Measurements from ENCODE around the gene FAM200C. TPM values are rescaled to one million over a fixed set of nuclear protein-coding genes. Genes with fewer than 3 reads are reported as not detected.
A peak's percentile ranks its signal among the peaks of the same experiment; 100 is the strongest.

Gene FAM200C
- total and polyA plus RNA-seq, 2 of the 13 experiments (the other 11 are each of a cell fraction or from before 2014, with no cell fraction given), result 3.2 to 4.7 TPM

- TF ChIP-seq ZNF354B (CRISPR knock-in tag; IDR thresholded peaks at IDR 0.05) (no peak), ZNF766 (CRISPR knock-in tag; IDR thresholded peaks at IDR 0.05; ENCODE audit: borderline replicate concordance) (no peak), ZNF616 (CRISPR knock-in tag; IDR thresholded peaks at IDR 0.05; ENCODE audit: low read depth) (no peak), TSC22D2 (CRISPR knock-in tag; IDR thresholded peaks at IDR 0.05; ENCODE audit: borderline replicate concordance) (peak; percentile 39; the same call in 1 of the 2 replicates), TBX3 (IDR thresholded peaks at IDR 0.05; ENCODE audit: borderline replicate concordance) (no peak), MED1 (CRISPR knock-in tag; IDR thresholded peaks at IDR 0.05) (no peak), NR1H2 (CRISPR knock-in tag; IDR thresholded peaks at IDR 0.05; ENCODE audit: borderline replicate concordance, low read depth) (no peak), ZNF749 (CRISPR knock-in tag; IDR thresholded peaks at IDR 0.05; ENCODE audit: borderline replicate concordance) (no peak), ZNF614 (CRISPR knock-in tag; IDR thresholded peaks at IDR 0.05; ENCODE audit: borderline replicate concordance) (0 out of 2 replicates have a peak, but pooled peaks have one; percentile 40), HMGXB3 (CRISPR knock-in tag; IDR thresholded peaks at IDR 0.05; ENCODE audit: borderline replicate concordance) (no peak), ZNF660 (CRISPR knock-in tag; IDR thresholded peaks at IDR 0.05; ENCODE audit: borderline replicate concordance, low read depth) (no peak), ZXDC (CRISPR knock-in tag; IDR thresholded peaks at IDR 0.05) (no peak), HOXA7 (CRISPR knock-in tag; IDR thresholded peaks at IDR 0.05) (no peak), ARNTL (CRISPR knock-in tag; IDR thresholded peaks at IDR 0.05) (no peak), ADNP (CRISPR knock-in tag; IDR thresholded peaks at IDR 0.05) (no peak), MYC (CRISPR knock-in tag; IDR thresholded peaks at IDR 0.05; ENCODE audit: borderline replicate concordance) (no peak; the same call in 1 of the 2 replicates), ZNF737 (CRISPR knock-in tag; IDR thresholded peaks at IDR 0.05; ENCODE audit: borderline replicate concordance) (no peak)
- TF ChIP-seq, protein P1, sequence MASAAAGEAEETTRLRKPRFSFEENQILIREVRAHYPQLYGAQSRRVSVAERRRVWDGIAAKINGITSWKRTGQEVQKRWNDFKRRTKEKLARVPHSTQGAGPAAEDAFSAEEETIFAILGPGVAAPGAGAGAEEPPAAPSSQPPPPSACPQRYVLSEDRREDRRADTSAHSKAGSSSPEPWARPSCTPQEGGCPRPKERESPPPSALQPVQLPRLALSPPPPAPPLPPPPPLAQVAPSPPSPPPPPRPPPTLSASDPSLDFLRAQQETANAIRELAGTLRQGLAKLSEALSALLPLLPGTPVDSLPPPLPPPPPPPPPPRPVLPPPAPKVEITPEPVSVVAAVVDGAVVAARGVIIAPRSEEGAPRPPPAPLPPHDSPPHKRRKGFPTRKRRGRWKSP (CRISPR knock-in tag; IDR thresholded peaks at IDR 0.05), result peak; percentile 65
- TF ChIP-seq, protein P2, sequence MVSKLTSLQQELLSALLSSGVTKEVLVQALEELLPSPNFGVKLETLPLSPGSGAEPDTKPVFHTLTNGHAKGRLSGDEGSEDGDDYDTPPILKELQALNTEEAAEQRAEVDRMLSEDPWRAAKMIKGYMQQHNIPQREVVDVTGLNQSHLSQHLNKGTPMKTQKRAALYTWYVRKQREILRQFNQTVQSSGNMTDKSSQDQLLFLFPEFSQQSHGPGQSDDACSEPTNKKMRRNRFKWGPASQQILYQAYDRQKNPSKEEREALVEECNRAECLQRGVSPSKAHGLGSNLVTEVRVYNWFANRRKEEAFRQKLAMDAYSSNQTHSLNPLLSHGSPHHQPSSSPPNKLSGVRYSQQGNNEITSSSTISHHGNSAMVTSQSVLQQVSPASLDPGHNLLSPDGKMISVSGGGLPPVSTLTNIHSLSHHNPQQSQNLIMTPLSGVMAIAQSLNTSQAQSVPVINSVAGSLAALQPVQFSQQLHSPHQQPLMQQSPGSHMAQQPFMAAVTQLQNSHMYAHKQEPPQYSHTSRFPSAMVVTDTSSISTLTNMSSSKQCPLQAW (CRISPR knock-in tag; IDR thresholded peaks at IDR 0.05), result peak; percentile 78; the same call in 1 of the 2 replicates
These were observed 19.0 kb upstream of the FAM200C start, which contains the start of gene SLU7 (continued) for GRCh38 chr5:160418561-160419457.

Data from HepG2 (cell line).